C4-2B (cell line): ENCODE results near the gene CGB5.

ENCODE experiments used
- CTCF ChIP-seq: fragments of 450-650 bp; conservative IDR thresholded peaks from 2 replicates; pipeline ENCODE4 v1.5.1; 2017; ENCODE audit warnings: mild to moderate bottlenecking
- ZFX ChIP-seq: fragments of 450-650 bp; IDR thresholded peaks from 2 replicates; pipeline ENCODE4 v1.6.1; 2017

DNA sequence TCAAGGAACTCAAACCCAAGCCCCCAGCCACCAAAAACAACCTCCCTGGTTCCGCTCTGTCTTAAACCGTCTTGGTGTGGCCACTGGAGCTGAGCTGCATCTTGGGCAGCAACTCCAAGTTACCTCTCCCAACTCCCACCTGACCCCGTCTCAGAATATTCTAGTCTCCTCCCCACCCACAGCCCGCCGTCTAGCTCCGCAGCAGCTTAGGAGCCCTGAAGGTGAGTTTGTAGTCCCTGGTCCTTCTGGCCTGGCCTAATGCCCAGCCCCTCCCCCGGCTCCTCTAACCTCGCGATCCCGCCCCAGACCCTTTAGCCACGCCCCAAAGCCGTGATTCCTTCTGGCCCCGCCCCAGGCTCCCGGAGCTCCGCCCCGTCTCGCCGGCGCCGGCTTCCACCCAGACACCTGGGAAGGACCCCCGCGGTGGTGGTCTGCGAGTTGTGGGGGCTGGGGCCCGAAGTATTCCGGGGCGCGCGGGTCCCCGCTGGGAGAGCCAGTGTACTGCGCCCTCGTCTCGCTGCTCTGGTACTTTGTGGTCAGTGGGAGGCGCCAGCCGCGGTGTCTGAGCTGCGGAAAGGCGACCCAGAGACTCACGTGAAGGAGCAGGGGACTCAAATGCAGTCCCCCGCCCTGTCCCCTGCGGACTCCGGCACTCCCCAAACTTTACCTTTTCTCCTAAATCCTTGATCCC, 24.3 kb upstream of the CGB5 start:
- TF ChIP-seq CTCF (no peak), ZFX (no peak)
